ENCODE data around the gene POLDIP2. TPM values are rescaled to one million over a fixed set of nuclear protein-coding genes. Genes with fewer than 3 reads are reported as not detected.

The POLDIP2 gene
- total and polyA plus RNA-seq, 2 of the 13 experiments (the other 11 are each of a cell fraction or from before 2014, with no cell fraction given) = 85.9 to 114 TPM

- TF ChIP-seq ELK4 (CRISPR knock-in tag; IDR thresholded peaks at IDR 0.05; ENCODE audit: borderline replicate concordance) = no peak
- no peak for TF ChIP-seq ZNF564 (CRISPR knock-in tag; IDR thresholded peaks at IDR 0.05)
- peak; percentile 44; the same call in 1 of the 2 replicates for TF ChIP-seq TFDP2 (CRISPR knock-in tag; IDR thresholded peaks at IDR 0.05)
- no peak for TF ChIP-seq ZNF207 (IDR thresholded peaks at IDR 0.05; ENCODE audit: borderline replicate concordance)
- TF ChIP-seq ZNF512 (CRISPR knock-in tag; IDR thresholded peaks at IDR 0.05) = no peak
- no peak; the same call in 1 of the 2 replicates for TF ChIP-seq REPIN1 (CRISPR knock-in tag; IDR thresholded peaks at IDR 0.05; ENCODE audit: borderline replicate concordance, low read depth)
- no peak for TF ChIP-seq PRMT3 (CRISPR knock-in tag; IDR thresholded peaks at IDR 0.05; ENCODE audit: borderline replicate concordance, low read depth)
- TF ChIP-seq ZBTB33 (CRISPR knock-in tag; IDR thresholded peaks at IDR 0.05) = no peak
- peak; percentile 73; the same call in 1 of the 2 replicates for TF ChIP-seq ZNF414 (CRISPR knock-in tag; IDR thresholded peaks at IDR 0.05)
- TF ChIP-seq NCOR1 (IDR thresholded peaks at IDR 0.05; ENCODE audit: borderline replicate concordance, low read length) = no peak
- TF ChIP-seq ARNTL (CRISPR knock-in tag; IDR thresholded peaks at IDR 0.05) = 0 out of 2 replicates have a peak, but pooled peaks have one; percentile 17
- no peak for TF ChIP-seq PTBP1 (IDR thresholded peaks at IDR 0.05; ENCODE audit: low read depth, low read length, poor library complexity, severe bottlenecking)
- peak; percentile 36; the same call in 1 of the 2 replicates for TF ChIP-seq ZNF891 (CRISPR knock-in tag; IDR thresholded peaks at IDR 0.05)
- TF ChIP-seq CENPT (CRISPR knock-in tag; IDR thresholded peaks at IDR 0.05; ENCODE audit: low read depth) = peak; percentile 81; the same call in 1 of the 2 replicates
- no peak for TF ChIP-seq SP1 (IDR thresholded peaks at IDR 0.05)
- peak; percentile 49; the same call in 1 of the 2 replicates for TF ChIP-seq SP1 (CRISPR knock-in tag; IDR thresholded peaks at IDR 0.05)
- TF ChIP-seq TAF15 (IDR thresholded peaks at IDR 0.05; ENCODE audit: low read depth, low read length, poor library complexity, severe bottlenecking) = no peak
- no peak for TF ChIP-seq RCOR2 (CRISPR knock-in tag; IDR thresholded peaks at IDR 0.05)
- no peak for TF ChIP-seq SKI (IDR thresholded peaks at IDR 0.05; ENCODE audit: partially characterized antibody)
- no peak for TF ChIP-seq GRHL1 (CRISPR knock-in tag; conservative IDR thresholded peaks at IDR 0.05)
These were observed 48.5 kb upstream of the POLDIP2 start, which contains the start of gene SLC46A1 (continued) for GRCh38 chr17:28405632-28406472.
